K562 (cell line): ENCODE measurements around the gene AMOTL1. TPM values are rescaled to one million over a fixed set of nuclear protein-coding genes. Genes with fewer than 3 reads are reported as not detected.

Experiments
- ATAC-seq: fragments of 200-7000 bp; cut with Tn5 transposase; 3 replicates; pipeline ENCODE4 v1.9.1; 2020; ENCODE audit warnings: moderate library complexity
- BruUV-seq: library from RNA; stranded (reverse); fragments of 400-500 nt; replicated peaks from 2 replicates; lab custom pipeline; 2021; lab: Mats Ljungman, UMichigan
- CTCF ChIA-PET: fragments of 300-600 bp; formaldehyde crosslinking; extraction: SDS; loops from one replicate; lab custom pipeline; 2021; ENCODE audit warnings: low intra/inter-chr PET ratio; lab: Yijun Ruan, JAX
- POLR2A ChIA-PET: fragments of 300-600, 350-650 bp; sonication (Branson Sonifier 250); formaldehyde crosslinking; extraction: SDS; loops from one replicate; lab custom pipeline; 2021; ENCODE audit warnings: antibody characterized with exemption, inconsistent platforms; lab: Yijun Ruan, JAX
- DNase-seq, 4 experiments: peaks; one replicate each; pipeline versions ENCODE4 v3.0.0 to v3.0.0-alpha.2; 2011 to 2018; ENCODE audit warnings: low spot score in 3 of 4, mixed read lengths in 3 of 4; ENCODE audit errors: extremely low read depth in 1 of 4
- FAIRE-seq: peaks from 2 replicates; lab custom pipeline; 2011; peaks lifted over from hg19 to GRCh38; lab: Jason Lieb, UNC
- H2AFZ ChIP-seq: 2 replicates; pipeline ENCODE4 v1.6.0; 2011; ENCODE audit warnings: low read depth, low read length, control low read depth, inconsistent platforms
- H3K27ac ChIP-seq: fragments of 200-600 bp; 3 replicates; pipeline ENCODE4 v1.8.0; 2011; ENCODE audit warnings: low read depth, mild to moderate bottlenecking, control low read depth, inconsistent platforms, low read length, moderate library complexity, mixed read lengths; ENCODE audit errors: extremely low read depth
- H3K27me3 ChIP-seq, 2 experiments: fragments of 300-600 bp in 1 of 2; 2 replicates in 1 of 2; 3 replicates in 1 of 2; pipeline versions ENCODE4 v1.6.0 to v1.8.0; 2011; ENCODE audit warnings: inconsistent platforms in 2 of 2, low read length in 2 of 2, mild to moderate bottlenecking in 1 of 2, mixed read lengths in 1 of 2, moderate library complexity in 1 of 2; ENCODE audit not compliant: control insufficient read depth in 2 of 2, insufficient read depth in 2 of 2
- H3K36me3 ChIP-seq: fragments of 300-600 bp; 3 replicates; pipeline ENCODE4 v1.8.0; 2011; ENCODE audit warnings: mild to moderate bottlenecking, low read length, inconsistent platforms; ENCODE audit not compliant: control insufficient read depth, insufficient read depth
- H3K4me1 ChIP-seq, 2 experiments: fragments of 200-600 bp in 1 of 2; replicated peaks in 1 of 2; 2 replicates in 1 of 2; 3 replicates in 1 of 2; pipeline versions ENCODE4 v1.5.1 to v1.8.0; 2011; ENCODE audit warnings: inconsistent platforms in 2 of 2, low read length in 2 of 2, mild to moderate bottlenecking in 1 of 2, mixed read lengths in 1 of 2, moderate library complexity in 1 of 2; ENCODE audit not compliant: control insufficient read depth in 2 of 2, insufficient read depth in 2 of 2
- H3K4me2 ChIP-seq: 2 replicates; pipeline ENCODE4 v1.6.1; 2011; ENCODE audit warnings: low read length, control low read depth, inconsistent platforms, mixed read lengths; ENCODE audit not compliant: insufficient read depth
- H3K4me3 ChIP-seq: fragments of 200-600 bp; sonication (generic), shearing (Covaris generic); 2 replicates; pipeline ENCODE4 v1.5.1; 2016; ENCODE audit warnings: control low read depth, inconsistent platforms
- H3K79me2 ChIP-seq: fragments of 200-600 bp; 3 replicates; pipeline ENCODE4 v1.8.0; 2011; ENCODE audit warnings: low read length, inconsistent platforms; ENCODE audit not compliant: control insufficient read depth, insufficient read depth
- H3K9ac ChIP-seq, 2 experiments: 2 replicates each; pipeline versions ENCODE4 v1.6.0 to v1.6.1; 2011; ENCODE audit warnings: low read depth in 2 of 2, low read length in 2 of 2, control low read depth in 1 of 2, inconsistent platforms in 1 of 2, mild to moderate bottlenecking in 1 of 2, mixed read lengths in 1 of 2; ENCODE audit not compliant: insufficient read depth in 1 of 2
- H3K9me1 ChIP-seq: one replicate; pipeline ENCODE4 v1.6.0; 2011; ENCODE audit warnings: inconsistent platforms, mild to moderate bottlenecking, low read length, moderate library complexity; ENCODE audit not compliant: control insufficient read depth, insufficient read depth
- H3K9me3 ChIP-seq: replicated peaks from 2 replicates; pipeline ENCODE4 v1.5.1; 2011; ENCODE audit warnings: low read depth, low read length, inconsistent platforms; ENCODE audit not compliant: control insufficient read depth, insufficient read depth
- H4K20me1 ChIP-seq: replicated peaks from 2 replicates; pipeline ENCODE4 v1.6.1; 2011; ENCODE audit warnings: low read length, inconsistent platforms, mixed read lengths; ENCODE audit not compliant: control insufficient read depth, insufficient read depth
- HDAC3 ChIP-seq: fragments of 450-650 bp; IDR thresholded peaks from 2 replicates; pipeline ENCODE4 v1.6.1; 2018; ENCODE audit warnings: borderline replicate concordance, mild to moderate bottlenecking, moderate library complexity; ENCODE audit not compliant: partially characterized antibody
- MYNN ChIP-seq, 2 experiments: sonication (generic); formaldehyde crosslinking in 1 of 2; IDR thresholded peaks; 2 replicates each; pipeline versions ENCODE4 v1.5.0 to v1.6.1; 2016 to 2020; ENCODE audit warnings: antibody characterized with exemption in 1 of 2, missing genetic modification reagents in 1 of 2
- PCBP1 ChIP-seq: fragments of 200-400 bp; formaldehyde crosslinking; IDR thresholded peaks from 2 replicates; pipeline ENCODE4 v1.6.1; 2018; ENCODE audit warnings: mild to moderate bottlenecking, low read depth, low read length; ENCODE audit not compliant: poor library complexity, severe bottlenecking
- SETDB1 ChIP-seq: IDR thresholded peaks from one replicate; pipeline ENCODE4 v1.6.1; 2012; ENCODE audit warnings: low read length, control low read depth, inconsistent platforms
- SRSF3 ChIP-seq: fragments of 200-400 bp; formaldehyde crosslinking; IDR thresholded peaks from 2 replicates; pipeline ENCODE4 v1.6.1; 2016; ENCODE audit warnings: mild to moderate bottlenecking, low read length, moderate library complexity; ENCODE audit not compliant: insufficient read depth
- TEAD1 ChIP-seq, 2 experiments: fragments of 450-650 bp in 1 of 2; sonication (generic) in 1 of 2; formaldehyde crosslinking; IDR thresholded peaks; 2 replicates each; pipeline versions ENCODE4 v1.4.0 to v1.8.0; 2020 to 2022; ENCODE audit warnings: mild to moderate bottlenecking in 2 of 2, missing genetic modification reagents in 1 of 2
- XRCC3 ChIP-seq: fragments of 450-650 bp; IDR thresholded peaks from 2 replicates; pipeline ENCODE4 v1.6.1; 2017; ENCODE audit warnings: mild to moderate bottlenecking, moderate library complexity
- ZNF212 ChIP-seq: fragments of 450-650 bp; formaldehyde crosslinking; IDR thresholded peaks from 2 replicates; pipeline ENCODE4 v1.4.0; 2020; ENCODE audit warnings: mild to moderate bottlenecking
- ZNF263 ChIP-seq: sonication (generic); formaldehyde crosslinking; IDR thresholded peaks from 2 replicates; pipeline ENCODE4 v1.8.0; 2022; ENCODE audit warnings: mild to moderate bottlenecking, missing genetic modification reagents, borderline replicate concordance
- WGBS: fragments of 100-300 bp; shearing (Covaris generic); methylation state at CpG from one replicate; pipeline ENCODE4 v1.1.6; 2016; ENCODE audit warnings: low coverage, mixed read lengths; ENCODE audit not compliant: insufficient coverage; ENCODE audit errors: missing lambda C conversion rate; 5-methylcytosine and 5-hydroxymethylcytosine counted together
- in situ Hi-C: fragments of 300-500 bp; cut with MboI; formaldehyde crosslinking; loops from 4 replicates; pipeline ENCODE4 v1.15.0; 2018; ENCODE audit warnings: inconsistent platforms, mixed read lengths
- intact Hi-C: fragments of 100-400 bp; cut with micrococcal nuclease; formaldehyde crosslinking; loops from 2 replicates; pipeline ENCODE4 v1.14.2; 2022
- polyA plus RNA-seq, 8 experiments: library from polyadenylated mRNA; depleted of rRNA in 4 of 8; stranded (reverse) in 5 of 8; unstranded in 3 of 8; fragments of >200 nt; fragmentation: Nextera tagmentation in 2 of 8; fragmentation: Illumina TruSeq in 1 of 8; extraction: Ambion mirVana in 2 of 8; extraction: Trizol in 1 of 8; gene quantifications; 2 replicates each; pipeline versions ENCODE4 v1.2.1 to v1.2.3, GENCODE V29; 2011 to 2014; ENCODE audit warnings: inconsistent platforms in 1 of 8, missing spikeins in 1 of 8
- total RNA-seq, 7 experiments: library from RNA; depleted of rRNA in 6 of 7; stranded (reverse); fragments of >200 nt in 6 of 7; fragmentation: Illumina TruSeq in 2 of 7; extraction: Trizol in 2 of 7; gene quantifications; 2 replicates each; pipeline versions ENCODE4 v1.2.1 to v1.2.3, GENCODE V29; 2011 to 2021; ENCODE audit warnings: low replicate concordance in 1 of 7
- TF ChIP-seq, protein P1 (sequence below): fragments of 450-650 bp; IDR thresholded peaks from 2 replicates; pipeline ENCODE4 v1.6.1; 2016; ENCODE audit warnings: low read depth, mild to moderate bottlenecking, moderate library complexity
- TF ChIP-seq, protein P2 (sequence below): sonication (generic); formaldehyde crosslinking; IDR thresholded peaks from 2 replicates; pipeline ENCODE4 v1.8.1; 2022; ENCODE audit warnings: missing genetic modification reagents

The AMOTL1 gene
- total and polyA plus RNA-seq, 9 of the 15 experiments (the other 6 are each of a cell fraction or from before 2014, with no cell fraction given) = 4.0 to 35.4 (median 14.0) TPM

DNA sequence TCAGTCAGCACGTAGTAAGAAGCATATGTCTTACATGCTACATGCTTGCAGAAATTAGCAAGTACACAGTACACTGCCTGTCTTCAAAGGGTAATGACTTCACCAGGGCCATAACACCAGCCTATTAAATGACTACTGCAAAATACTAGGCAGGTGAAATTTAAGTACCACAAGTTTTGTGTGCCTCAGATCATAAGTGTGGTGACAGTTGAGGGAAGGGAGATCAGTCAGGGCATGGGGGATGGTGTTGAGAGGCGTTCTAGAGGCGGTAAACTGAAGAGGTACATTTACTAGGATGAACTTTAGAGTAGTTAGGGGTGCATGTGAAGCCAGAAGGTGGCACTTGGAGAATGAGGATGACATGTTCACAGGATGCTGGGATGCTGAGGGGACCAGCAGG lies 22.0 kb downstream of the AMOTL1 start (continued):
- TF ChIP-seq, protein P1, sequence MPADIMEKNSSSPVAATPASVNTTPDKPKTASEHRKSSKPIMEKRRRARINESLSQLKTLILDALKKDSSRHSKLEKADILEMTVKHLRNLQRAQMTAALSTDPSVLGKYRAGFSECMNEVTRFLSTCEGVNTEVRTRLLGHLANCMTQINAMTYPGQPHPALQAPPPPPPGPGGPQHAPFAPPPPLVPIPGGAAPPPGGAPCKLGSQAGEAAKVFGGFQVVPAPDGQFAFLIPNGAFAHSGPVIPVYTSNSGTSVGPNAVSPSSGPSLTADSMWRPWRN = no peak
- TF ChIP-seq, protein P2, sequence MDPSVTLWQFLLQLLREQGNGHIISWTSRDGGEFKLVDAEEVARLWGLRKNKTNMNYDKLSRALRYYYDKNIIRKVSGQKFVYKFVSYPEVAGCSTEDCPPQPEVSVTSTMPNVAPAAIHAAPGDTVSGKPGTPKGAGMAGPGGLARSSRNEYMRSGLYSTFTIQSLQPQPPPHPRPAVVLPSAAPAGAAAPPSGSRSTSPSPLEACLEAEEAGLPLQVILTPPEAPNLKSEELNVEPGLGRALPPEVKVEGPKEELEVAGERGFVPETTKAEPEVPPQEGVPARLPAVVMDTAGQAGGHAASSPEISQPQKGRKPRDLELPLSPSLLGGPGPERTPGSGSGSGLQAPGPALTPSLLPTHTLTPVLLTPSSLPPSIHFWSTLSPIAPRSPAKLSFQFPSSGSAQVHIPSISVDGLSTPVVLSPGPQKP (CRISPR knock-in tag) = no peak
- TF ChIP-seq XRCC3 (no peak), SETDB1 (no peak), HDAC3 (no peak), ZNF212 (CRISPR knock-in tag) (no peak), MYNN (IDR thresholded peaks at IDR 0.05) (no peak), MYNN (CRISPR knock-in tag; IDR thresholded peaks at IDR 0.05) (no peak)

DNA sequence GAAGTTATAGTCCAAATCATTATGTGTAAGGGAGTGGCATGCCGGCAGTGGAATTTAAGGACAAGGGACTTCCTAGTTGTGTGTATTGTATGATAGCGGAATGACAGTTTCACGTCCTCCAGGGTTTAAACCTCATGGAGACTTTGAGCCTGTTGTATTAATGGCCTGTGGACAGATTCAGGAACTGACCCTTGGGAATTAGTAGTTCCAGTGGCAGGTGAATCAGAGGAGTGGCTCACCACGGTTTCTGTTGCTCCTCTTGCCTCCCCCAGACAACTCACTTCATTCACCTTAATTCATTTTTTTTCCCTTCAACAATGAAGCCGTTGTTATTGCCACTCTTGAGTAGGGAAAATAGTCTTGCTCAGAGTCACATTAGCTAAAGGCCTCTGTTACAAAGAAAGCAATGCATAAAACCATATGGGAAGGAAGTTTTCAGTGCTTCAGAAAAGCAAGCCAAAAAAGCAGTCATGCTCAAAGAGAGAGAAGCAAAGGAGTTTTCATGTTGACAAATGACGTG lies 22.6 kb downstream of the AMOTL1 start:
- FAIRE-seq (no peak), DNase-seq (no peak)
- no peak overlapping the region for H3K27ac ChIP-seq
- no peak overlapping the region for H3K9ac ChIP-seq
- H4K20me1 ChIP-seq = no peaks in the 10 kb centered on the region; the same call in 1 of the 2 replicates
- H3K4me3 ChIP-seq = no peak overlapping the region
- H3K9me3 ChIP-seq = no peaks in the 10 kb centered on the region
- intact Hi-C loops = no loop called here
- no peaks in the 10 kb centered on the region for H3K9me1 ChIP-seq
- no peaks in the 10 kb centered on the region for H3K27me3 ChIP-seq
- no peak for TF ChIP-seq TEAD1 (CRISPR knock-in tag; IDR thresholded peaks at IDR 0.05)
- TF ChIP-seq ZNF263 (CRISPR knock-in tag) = no peak
- TF ChIP-seq PCBP1 = no peak
- no peak for TF ChIP-seq SRSF3
- TF ChIP-seq, all 486 proteins: peak for 0
- CTCF ChIA-PET = no interaction called here
- Histone ChIP-seq H3K4me1 (peaks cover 0 to 54% of the 10 kb centered on the region in 2 experiments; a peak in 3 of 5 replicates), H2AFZ (no peak overlapping the region), H3K36me3 (no peaks in the 10 kb centered on the region), H3K4me2 (no peak overlapping the region), H3K79me2 (peaks cover 87% of the 10 kb centered on the region)
- ATAC-seq = no peak
- BruUV-seq = no TSS peak
- in situ Hi-C loops = no loop called here
- WGBS = 30% methylated on average over 6 of the region's 6 CpGs
- POLR2A ChIA-PET = interaction anchor here (0.6 kb wide), 1 partner anchor 67 kb away, joined by 3 read pairs; no protein-coding TSS in a partner anchor
